NT2/D1 (cell line): ENCODE results near the gene TSC22D2.

Experiments used
- DNase-seq: peaks from one replicate; pipeline ENCODE4 v3.0.0-alpha.2; 2011; ENCODE audit warnings: low read depth, low spot score
- H3K27me3 ChIP-seq: 2 replicates; pipeline ENCODE4 v1.6.0; 2011; ENCODE audit warnings: mild to moderate bottlenecking; ENCODE audit not compliant: insufficient read length, insufficient read depth
- H3K36me3 ChIP-seq: 2 replicates; pipeline ENCODE4 v1.6.1; 2011; ENCODE audit warnings: mild to moderate bottlenecking, low read length, mixed read lengths; ENCODE audit not compliant: insufficient read depth, insufficient read length
- H3K4me1 ChIP-seq: 2 replicates; pipeline ENCODE4 v1.5.1; 2011; ENCODE audit not compliant: insufficient read depth, insufficient read length
- H3K4me3 ChIP-seq: 2 replicates; pipeline ENCODE4 v1.5.1; 2011; ENCODE audit warnings: low read depth; ENCODE audit not compliant: insufficient read length
- H3K9ac ChIP-seq: 2 replicates; pipeline ENCODE4 v1.6.0; 2011; ENCODE audit warnings: low read depth; ENCODE audit not compliant: insufficient read length
- H3K9me3 ChIP-seq: 2 replicates; pipeline ENCODE4 v1.5.1; 2011; ENCODE audit warnings: mild to moderate bottlenecking, low read length; ENCODE audit not compliant: insufficient read depth
- SUZ12 ChIP-seq: IDR thresholded peaks from 2 replicates; pipeline ENCODE4 v1.6.1; 2011; ENCODE audit not compliant: insufficient read length, insufficient read depth; ENCODE audit errors: extremely low read depth
- YY1 ChIP-seq: IDR thresholded peaks from 2 replicates; pipeline ENCODE4 v1.6.1; 2011; ENCODE audit not compliant: insufficient read length, insufficient read depth
- ZNF274 ChIP-seq: IDR thresholded peaks from 2 replicates; pipeline ENCODE4 v1.6.1; 2011; ENCODE audit warnings: mild to moderate bottlenecking, low read depth, low read length

The TSC22D2 gene

DNA sequence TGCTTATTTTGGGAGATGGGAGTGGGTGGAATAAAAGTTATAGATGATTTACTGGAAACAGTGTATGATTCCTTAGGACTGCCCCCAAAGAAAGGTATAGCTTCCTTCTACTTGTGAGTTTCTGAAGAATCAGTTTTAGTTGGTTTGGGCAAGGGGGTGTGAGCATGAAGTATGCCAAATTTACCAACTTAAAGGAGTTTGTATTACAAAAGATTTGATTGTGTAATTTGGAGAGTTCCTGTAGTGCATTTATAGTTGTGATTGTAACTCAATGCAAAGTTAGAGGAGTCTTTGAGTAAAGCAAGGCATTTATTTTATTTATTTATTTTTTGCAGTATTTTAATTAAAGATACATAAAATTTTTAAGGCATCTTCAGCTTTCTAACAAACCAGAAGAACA, 42.8 kb downstream of the TSC22D2 start:
- TF ChIP-seq ZNF274 (no peak), SUZ12 (no peak), YY1 (no peak)

DNA sequence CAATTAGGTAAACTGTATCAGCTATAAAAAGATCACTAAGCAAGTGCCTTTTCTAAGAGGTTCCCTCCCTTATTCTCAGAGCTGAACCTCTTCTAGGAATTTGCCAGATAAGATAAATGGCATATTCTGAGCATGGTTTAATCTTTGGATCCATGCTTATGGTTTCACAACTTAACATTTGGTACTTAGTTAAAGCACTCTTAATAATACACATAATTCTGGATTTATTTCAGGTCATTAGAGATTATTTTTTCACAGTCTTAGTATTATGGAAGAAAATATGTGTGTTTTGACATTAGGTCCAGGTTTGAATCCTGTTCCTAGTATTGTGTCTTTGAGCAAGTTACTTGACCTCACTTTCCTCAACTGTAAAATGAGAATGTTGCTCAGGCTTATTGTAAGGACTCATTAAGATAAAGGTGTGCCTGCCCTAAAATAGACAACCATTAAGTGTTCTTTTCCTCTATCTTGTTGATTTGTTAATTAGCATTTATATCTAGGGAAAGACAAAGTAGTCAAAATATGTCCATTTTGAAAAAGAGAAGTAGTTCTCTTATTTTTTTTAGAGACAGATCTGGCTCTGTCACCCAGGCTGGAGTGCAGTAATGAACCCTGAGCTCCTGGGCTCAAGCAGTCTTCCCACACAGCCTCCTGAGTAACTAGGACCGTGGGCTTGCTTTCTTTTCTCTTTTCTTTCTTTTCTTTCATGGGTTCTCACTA, 43.4 kb downstream of the TSC22D2 start:
- Histone ChIP-seq H3K9me3 (no peaks in the 10 kb centered on the region), H3K4me3 (no peak overlapping the region), H3K27me3 (no peaks in the 10 kb centered on the region), H3K4me1 (no peaks in the 10 kb centered on the region), H3K9ac (no peak overlapping the region), H3K36me3 (peaks cover 18% of the 10 kb centered on the region)
- no peak for DNase-seq
- TF ChIP-seq ZNF274 (no peak), SUZ12 (no peak), YY1 (no peak)

More for the DNA sequence above, 42.8 kb downstream of the TSC22D2 start:
- Histone ChIP-seq H3K9ac (no peak overlapping the region), H3K4me3 (no peak overlapping the region), H3K27me3 (no peaks in the 10 kb centered on the region), H3K36me3 (peaks cover 18% of the 10 kb centered on the region), H3K4me1 (no peaks in the 10 kb centered on the region), H3K9me3 (no peaks in the 10 kb centered on the region)
- DNase-seq, result no peak

DNA sequence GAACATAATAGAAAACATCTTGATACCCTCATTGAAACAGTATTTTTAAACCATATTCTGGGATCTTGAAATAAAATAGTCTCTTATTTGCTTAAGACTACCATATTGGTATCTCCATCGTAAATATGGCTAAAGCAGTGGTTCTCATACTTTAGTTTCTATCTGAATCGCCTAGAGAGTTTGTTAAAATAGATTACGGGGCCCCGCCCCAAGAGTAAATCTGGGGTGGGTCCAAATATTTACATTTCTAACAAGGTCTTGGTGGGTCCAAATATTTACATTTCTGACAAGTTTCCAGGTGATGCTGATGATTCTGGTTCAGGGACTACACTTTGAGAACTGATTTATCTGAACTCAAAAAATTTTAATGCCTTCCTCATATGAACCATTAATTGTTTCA, 45.3 kb downstream of the TSC22D2 start:
- no peak for TF ChIP-seq YY1
- TF ChIP-seq SUZ12, result no peak
- no peak for TF ChIP-seq ZNF274
- Histone ChIP-seq H3K36me3 (peaks cover 30% of the 10 kb centered on the region), H3K9me3 (no peaks in the 10 kb centered on the region), H3K9ac (no peak overlapping the region), H3K27me3 (no peaks in the 10 kb centered on the region), H3K4me3 (no peak overlapping the region), H3K4me1 (no peaks in the 10 kb centered on the region)
- DNase-seq, result no peak

DNA sequence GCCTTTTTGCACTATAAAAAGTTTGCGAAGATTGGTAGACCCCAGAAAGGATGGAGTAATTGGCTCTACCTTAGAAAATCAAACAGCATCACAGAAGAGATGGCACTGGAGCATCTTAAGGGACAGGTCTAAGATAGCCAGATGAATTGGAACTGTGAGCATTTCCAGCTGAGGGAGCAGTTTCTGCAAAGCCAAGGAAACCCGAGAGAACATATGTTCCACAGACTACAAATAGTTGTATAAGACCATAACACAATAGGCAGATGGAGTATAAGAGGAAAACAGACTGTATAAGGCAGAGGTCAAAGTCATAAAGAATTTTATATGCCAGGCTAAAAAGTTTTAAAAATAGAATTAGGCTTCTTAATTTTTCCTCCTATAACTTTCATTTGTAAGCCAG, 46.0 kb downstream of the TSC22D2 start:
- Histone ChIP-seq H3K36me3 (peaks cover 38% of the 10 kb centered on the region), H3K4me3 (no peak overlapping the region), H3K9ac (no peak overlapping the region), H3K27me3 (no peaks in the 10 kb centered on the region), H3K9me3 (no peaks in the 10 kb centered on the region), H3K4me1 (no peaks in the 10 kb centered on the region)
- DNase-seq, result no peak
- no peak for TF ChIP-seq SUZ12
- TF ChIP-seq YY1, result no peak
- TF ChIP-seq ZNF274, result no peak

DNA sequence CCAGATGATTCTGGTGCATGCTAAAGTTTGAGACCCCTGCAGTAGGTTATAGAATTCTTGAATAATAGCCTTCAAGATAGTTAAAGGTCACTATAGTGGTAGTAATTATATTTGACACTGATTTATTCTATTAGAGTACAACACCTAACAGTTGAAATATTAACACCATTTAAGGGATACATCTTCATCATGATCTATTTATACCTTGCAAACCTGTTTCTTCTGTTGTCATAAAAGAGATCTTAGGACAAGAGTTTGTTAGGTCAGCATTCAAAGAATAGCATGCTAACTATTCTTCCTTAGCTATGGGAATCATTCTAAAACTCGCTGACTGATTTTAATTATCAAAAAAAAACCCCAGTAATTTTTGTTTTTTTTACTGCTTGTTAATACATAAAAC, 46.5 kb downstream of the TSC22D2 start:
- peaks cover 43% of the 10 kb centered on the region for H3K36me3 ChIP-seq
- no peak for DNase-seq
- no peaks in the 10 kb centered on the region for H3K27me3 ChIP-seq
- H3K4me3 ChIP-seq, result no peak overlapping the region
- no peak for TF ChIP-seq ZNF274
- no peak for TF ChIP-seq YY1
- TF ChIP-seq SUZ12, result no peak
- no peaks in the 10 kb centered on the region for H3K4me1 ChIP-seq
- H3K9ac ChIP-seq, result no peak overlapping the region
- no peaks in the 10 kb centered on the region for H3K9me3 ChIP-seq

DNA sequence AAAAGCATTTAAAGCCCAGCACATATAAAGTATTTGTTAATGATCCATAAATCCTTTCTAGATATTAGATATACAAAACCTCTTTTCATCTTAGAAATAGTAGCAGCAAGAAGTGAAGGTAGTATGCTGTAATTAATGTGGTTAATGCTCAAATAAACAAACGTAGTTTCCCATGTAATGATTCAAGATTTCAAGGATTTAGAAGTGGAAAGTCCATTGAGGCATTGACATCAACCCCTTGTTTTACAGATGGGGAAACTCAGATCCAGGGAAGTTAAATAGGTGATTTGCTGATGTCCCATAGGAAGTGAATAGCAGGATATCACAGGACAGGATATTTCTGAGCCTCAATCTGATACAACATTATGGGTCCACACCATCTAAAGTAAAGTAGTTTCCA, 47.2 kb downstream of the TSC22D2 start:
- TF ChIP-seq SUZ12 (no peak), YY1 (no peak), ZNF274 (no peak)
- no peak overlapping the region for H3K4me3 ChIP-seq
- no peaks in the 10 kb centered on the region for H3K4me1 ChIP-seq
- peaks cover 46% of the 10 kb centered on the region for H3K36me3 ChIP-seq
- H3K9me3 ChIP-seq, result no peaks in the 10 kb centered on the region
- no peak overlapping the region for H3K9ac ChIP-seq
- no peak for DNase-seq
- H3K27me3 ChIP-seq, result no peaks in the 10 kb centered on the region

DNA sequence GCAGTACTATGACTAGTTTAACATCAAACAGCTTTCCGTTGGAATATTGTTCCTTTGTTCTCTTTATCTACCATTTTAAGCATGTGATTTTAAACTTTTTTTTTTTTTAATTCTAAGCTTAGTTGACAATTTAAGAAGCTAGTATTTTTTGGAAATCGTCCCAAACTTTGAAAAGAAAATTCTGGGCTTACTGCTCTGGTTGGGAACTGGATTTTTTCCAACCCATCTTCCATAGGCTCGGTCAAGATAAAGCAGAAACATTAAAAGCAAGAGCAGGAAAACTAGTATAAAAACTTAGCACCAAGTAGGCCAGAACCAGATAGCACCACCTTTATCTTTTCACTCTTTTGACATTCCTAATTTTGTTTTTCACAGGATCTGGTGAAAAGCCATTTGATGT, 49.9 kb downstream of the TSC22D2 start:
- no peak overlapping the region for H3K4me3 ChIP-seq
- TF ChIP-seq YY1 (no peak), ZNF274 (no peak), SUZ12 (no peak)
- no peak overlapping the region for H3K9ac ChIP-seq
- peaks cover 38% of the 10 kb centered on the region for H3K36me3 ChIP-seq
- no peak for DNase-seq
- no peaks in the 10 kb centered on the region for H3K4me1 ChIP-seq
- no peaks in the 10 kb centered on the region for H3K9me3 ChIP-seq
- H3K27me3 ChIP-seq, result no peaks in the 10 kb centered on the region
